DND-41 (cell line): ENCODE measurements around the gene KIFBP.

Experiments
- ATAC-seq: fragments of 200-7000 bp; cut with Tn5 transposase; 3 replicates; pipeline ENCODE4 v1.9.1; 2021; ENCODE audit warnings: low read depth; ENCODE audit not compliant: insufficient read depth
- DNase-seq: peaks from one replicate; pipeline ENCODE4 v3.0.0-alpha.2; 2020
- H2AFZ ChIP-seq: 2 replicates; pipeline ENCODE4 v1.6.0; 2012; ENCODE audit warnings: low read depth, low read length
- H3K27ac ChIP-seq: 2 replicates; pipeline ENCODE4 v1.5.1; 2012; ENCODE audit warnings: low read length, inconsistent platforms
- H3K27me3 ChIP-seq: fragments of 200-600 bp; sonication (generic); 2 replicates; pipeline ENCODE4 v1.6.0; 2012; ENCODE audit warnings: low read length, mild to moderate bottlenecking, inconsistent platforms; ENCODE audit not compliant: insufficient read depth, poor library complexity
- H3K36me3 ChIP-seq: 2 replicates; pipeline ENCODE4 v1.5.1; 2012; ENCODE audit warnings: low read length, inconsistent platforms; ENCODE audit not compliant: insufficient read depth
- H3K4me1 ChIP-seq: 2 replicates; pipeline ENCODE4 v1.5.1; 2012; ENCODE audit warnings: mild to moderate bottlenecking, low read length; ENCODE audit not compliant: insufficient read depth
- H3K4me2 ChIP-seq: 2 replicates; pipeline ENCODE4 v1.6.0; 2012; ENCODE audit warnings: mild to moderate bottlenecking, moderate library complexity, low read length, inconsistent platforms; ENCODE audit not compliant: insufficient read depth
- H3K4me3 ChIP-seq, 2 experiments: fragments of 200-600 bp in 1 of 2; shearing (Covaris generic) in 1 of 2; 2 replicates each; pipeline ENCODE4 v1.5.1; 2012 to 2016; ENCODE audit warnings: inconsistent platforms in 2 of 2, low read length in 2 of 2, mild to moderate bottlenecking in 2 of 2, low read depth in 1 of 2, moderate library complexity in 1 of 2
- H3K79me2 ChIP-seq: 2 replicates; pipeline ENCODE4 v1.6.0; 2012; ENCODE audit warnings: low read length, inconsistent platforms; ENCODE audit not compliant: insufficient read depth
- H3K9ac ChIP-seq: 2 replicates; pipeline ENCODE4 v1.6.0; 2012; ENCODE audit warnings: low read depth, mild to moderate bottlenecking, inconsistent platforms, low read length, moderate library complexity
- H3K9me3 ChIP-seq: 2 replicates; pipeline ENCODE4 v1.5.1; 2012; ENCODE audit warnings: low read length, moderate library complexity, mild to moderate bottlenecking, inconsistent platforms; ENCODE audit not compliant: insufficient read depth, severe bottlenecking
- H4K20me1 ChIP-seq: 2 replicates; pipeline ENCODE4 v1.6.0; 2012; ENCODE audit warnings: low read length; ENCODE audit not compliant: insufficient read depth
- CTCF ChIP-seq: IDR thresholded peaks from 2 replicates; pipeline ENCODE4 v1.5.1; 2012; ENCODE audit warnings: borderline replicate concordance, low read length, moderate library complexity, mild to moderate bottlenecking; ENCODE audit not compliant: poor library complexity, severe bottlenecking; ENCODE audit errors: extremely low read depth
- EZH2 ChIP-seq: IDR thresholded peaks from 3 replicates; pipeline ENCODE4 v1.6.1; 2012; ENCODE audit warnings: borderline replicate concordance, low read depth, mild to moderate bottlenecking, moderate library complexity, low read length, inconsistent platforms; ENCODE audit not compliant: severe bottlenecking

The KIFBP gene

GRCh38 chr10:69056536-69057260, 68.1 kb downstream of the KIFBP start:
- no peak for TF ChIP-seq CTCF
- no peak for TF ChIP-seq EZH2
- Histone ChIP-seq H3K27me3 (no peaks in the 10 kb centered on the region), H4K20me1 (0 out of 2 replicates have a peak, but pooled peaks cover 3% of the 10 kb centered on the region), H3K4me3 (no peak overlapping the region), H3K9ac (no peak overlapping the region), H3K4me2 (no peak overlapping the region), H2AFZ (no peak overlapping the region), H3K36me3 (no peaks in the 10 kb centered on the region), H3K4me1 (no peaks in the 10 kb centered on the region), H3K27ac (no peak overlapping the region), H3K9me3 (no peaks in the 10 kb centered on the region), H3K79me2 (no peaks in the 10 kb centered on the region)
- no peak for DNase-seq
- ATAC-seq: no peak

GRCh38 chr10:69057261-69057950, 68.8 kb downstream of the KIFBP start:
- no peak overlapping the region for H2AFZ ChIP-seq
- no peaks in the 10 kb centered on the region for H3K9me3 ChIP-seq
- H3K36me3 ChIP-seq: no peaks in the 10 kb centered on the region
- no peak overlapping the region for H3K4me2 ChIP-seq
- H3K27me3 ChIP-seq: peaks cover 3% of the 10 kb centered on the region
- H3K9ac ChIP-seq: no peak overlapping the region
- ATAC-seq (no peak), DNase-seq (no peak)
- H3K79me2 ChIP-seq: no peaks in the 10 kb centered on the region
- no peak overlapping the region for H3K27ac ChIP-seq
- H4K20me1 ChIP-seq: no peaks in the 10 kb centered on the region
- no peaks in the 10 kb centered on the region for H3K4me1 ChIP-seq
- H3K4me3 ChIP-seq: no peak overlapping the region
- TF ChIP-seq CTCF (no peak), EZH2 (no peak)

- H3K9ac ChIP-seq: no peak overlapping the region
- TF ChIP-seq EZH2: no peak
- no peak for TF ChIP-seq CTCF
- no peaks in the 10 kb centered on the region for H3K36me3 ChIP-seq
- H3K4me1 ChIP-seq: no peaks in the 10 kb centered on the region
- H3K9me3 ChIP-seq: no peaks in the 10 kb centered on the region
- H3K27ac ChIP-seq: no peak overlapping the region
- no peaks in the 10 kb centered on the region for H3K79me2 ChIP-seq
- no peak overlapping the region for H2AFZ ChIP-seq
- ATAC-seq (no peak), DNase-seq (no peak)
- H4K20me1 ChIP-seq: no peaks in the 10 kb centered on the region
- H3K27me3 ChIP-seq: peaks cover 6% of the 10 kb centered on the region
- H3K4me3 ChIP-seq: no peak overlapping the region
- no peak overlapping the region for H3K4me2 ChIP-seq
Measured at GRCh38 chr10:69057951-69058297, 69.3 kb downstream of the KIFBP start.
